Panc1 (cell line): ENCODE results near the gene ATXN7L1.

Source experiments
- POLR2AphosphoS5 ChIP-seq: IDR thresholded peaks from 2 replicates; pipeline ENCODE4 v1.6.1; 2012; ENCODE audit warnings: mild to moderate bottlenecking, low read depth, low read length, moderate library complexity
- SIN3A ChIP-seq: IDR thresholded peaks from 2 replicates; pipeline ENCODE4 v1.6.1; 2012; ENCODE audit warnings: low read depth, mild to moderate bottlenecking, low read length, moderate library complexity, borderline replicate concordance; ENCODE audit not compliant: insufficient read depth
- TF ChIP-seq, protein P1 (sequence below): fragments of 450-650 bp; IDR thresholded peaks from 2 replicates; pipeline ENCODE4 v1.5.1; 2017; ENCODE audit warnings: mild to moderate bottlenecking
- TF ChIP-seq, protein P2 (sequence below), 2 experiments: IDR thresholded peaks; 2 replicates each; pipeline ENCODE4 v1.6.1; 2011 to 2012; ENCODE audit warnings: low read depth in 2 of 2, control low read depth in 1 of 2, low read length in 1 of 2, mild to moderate bottlenecking in 1 of 2, moderate library complexity in 1 of 2; ENCODE audit not compliant: insufficient read depth in 1 of 2

DNA sequence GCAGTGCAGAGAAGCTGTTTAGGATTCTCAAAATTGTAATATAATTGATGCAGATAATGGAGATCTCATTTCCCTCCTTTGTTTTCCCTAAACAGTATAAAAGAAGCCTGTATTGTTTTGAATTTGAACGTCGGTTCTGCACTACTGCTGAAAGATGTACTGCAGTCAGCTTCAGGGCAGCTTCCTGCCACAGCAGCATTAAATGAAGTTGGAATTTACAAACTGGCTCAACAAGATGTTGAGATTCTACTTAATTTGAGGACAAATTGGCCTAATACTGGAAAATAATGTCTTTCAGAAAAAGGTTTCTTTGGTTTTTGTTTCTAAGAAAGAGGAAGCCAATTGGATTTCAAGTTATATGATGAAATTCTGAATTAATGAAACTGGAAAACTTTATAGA, 309.4 kb downstream of the ATXN7L1 start:
- TF ChIP-seq, protein P1, sequence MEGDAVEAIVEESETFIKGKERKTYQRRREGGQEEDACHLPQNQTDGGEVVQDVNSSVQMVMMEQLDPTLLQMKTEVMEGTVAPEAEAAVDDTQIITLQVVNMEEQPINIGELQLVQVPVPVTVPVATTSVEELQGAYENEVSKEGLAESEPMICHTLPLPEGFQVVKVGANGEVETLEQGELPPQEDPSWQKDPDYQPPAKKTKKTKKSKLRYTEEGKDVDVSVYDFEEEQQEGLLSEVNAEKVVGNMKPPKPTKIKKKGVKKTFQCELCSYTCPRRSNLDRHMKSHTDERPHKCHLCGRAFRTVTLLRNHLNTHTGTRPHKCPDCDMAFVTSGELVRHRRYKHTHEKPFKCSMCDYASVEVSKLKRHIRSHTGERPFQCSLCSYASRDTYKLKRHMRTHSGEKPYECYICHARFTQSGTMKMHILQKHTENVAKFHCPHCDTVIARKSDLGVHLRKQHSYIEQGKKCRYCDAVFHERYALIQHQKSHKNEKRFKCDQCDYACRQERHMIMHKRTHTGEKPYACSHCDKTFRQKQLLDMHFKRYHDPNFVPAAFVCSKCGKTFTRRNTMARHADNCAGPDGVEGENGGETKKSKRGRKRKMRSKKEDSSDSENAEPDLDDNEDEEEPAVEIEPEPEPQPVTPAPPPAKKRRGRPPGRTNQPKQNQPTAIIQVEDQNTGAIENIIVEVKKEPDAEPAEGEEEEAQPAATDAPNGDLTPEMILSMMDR = no peak
- TF ChIP-seq POLR2AphosphoS5 = no peak
- TF ChIP-seq, protein P2, sequence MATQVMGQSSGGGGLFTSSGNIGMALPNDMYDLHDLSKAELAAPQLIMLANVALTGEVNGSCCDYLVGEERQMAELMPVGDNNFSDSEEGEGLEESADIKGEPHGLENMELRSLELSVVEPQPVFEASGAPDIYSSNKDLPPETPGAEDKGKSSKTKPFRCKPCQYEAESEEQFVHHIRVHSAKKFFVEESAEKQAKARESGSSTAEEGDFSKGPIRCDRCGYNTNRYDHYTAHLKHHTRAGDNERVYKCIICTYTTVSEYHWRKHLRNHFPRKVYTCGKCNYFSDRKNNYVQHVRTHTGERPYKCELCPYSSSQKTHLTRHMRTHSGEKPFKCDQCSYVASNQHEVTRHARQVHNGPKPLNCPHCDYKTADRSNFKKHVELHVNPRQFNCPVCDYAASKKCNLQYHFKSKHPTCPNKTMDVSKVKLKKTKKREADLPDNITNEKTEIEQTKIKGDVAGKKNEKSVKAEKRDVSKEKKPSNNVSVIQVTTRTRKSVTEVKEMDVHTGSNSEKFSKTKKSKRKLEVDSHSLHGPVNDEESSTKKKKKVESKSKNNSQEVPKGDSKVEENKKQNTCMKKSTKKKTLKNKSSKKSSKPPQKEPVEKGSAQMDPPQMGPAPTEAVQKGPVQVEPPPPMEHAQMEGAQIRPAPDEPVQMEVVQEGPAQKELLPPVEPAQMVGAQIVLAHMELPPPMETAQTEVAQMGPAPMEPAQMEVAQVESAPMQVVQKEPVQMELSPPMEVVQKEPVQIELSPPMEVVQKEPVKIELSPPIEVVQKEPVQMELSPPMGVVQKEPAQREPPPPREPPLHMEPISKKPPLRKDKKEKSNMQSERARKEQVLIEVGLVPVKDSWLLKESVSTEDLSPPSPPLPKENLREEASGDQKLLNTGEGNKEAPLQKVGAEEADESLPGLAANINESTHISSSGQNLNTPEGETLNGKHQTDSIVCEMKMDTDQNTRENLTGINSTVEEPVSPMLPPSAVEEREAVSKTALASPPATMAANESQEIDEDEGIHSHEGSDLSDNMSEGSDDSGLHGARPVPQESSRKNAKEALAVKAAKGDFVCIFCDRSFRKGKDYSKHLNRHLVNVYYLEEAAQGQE (IDR thresholded peaks at IDR 0.05; ENCODE audit: insufficient read depth in 1 of 2, low read depth in 2 of 2, low read length in 1 of 2) = no peak
- no peak for TF ChIP-seq SIN3A
